GM10266 (cell line): ENCODE data around the gene CLK1.

Source experiments
- DNase-seq: peaks from one replicate; pipeline ENCODE4 v3.0.0; 2012; ENCODE audit errors: extremely low spot score
- CTCF ChIP-seq: IDR thresholded peaks from 2 replicates; pipeline ENCODE4 v1.5.1; 2012; ENCODE audit warnings: mild to moderate bottlenecking, low read depth; ENCODE audit not compliant: control insufficient read depth, insufficient read depth; ENCODE audit errors: missing control alignments

Gene CLK1

GRCh38 chr2:200851398-200852248 is 12.8 kb downstream of the CLK1 start:
- no peak for TF ChIP-seq CTCF
- DNase-seq: no peak

GRCh38 chr2:200850512-200851256 is 13.8 kb downstream of the CLK1 start:
- no peak for DNase-seq
- no peak for TF ChIP-seq CTCF

GRCh38 chr2:200847939-200848338 is 16.5 kb downstream of the CLK1 start:
- TF ChIP-seq CTCF: no peak
- no peak for DNase-seq

GRCh38 chr2:200847269-200847668 is 17.2 kb downstream of the CLK1 start:
- DNase-seq: no peak
- TF ChIP-seq CTCF: no peak

GRCh38 chr2:200845669-200846325 is 18.7 kb downstream of the CLK1 start:
- no peak for DNase-seq

GRCh38 chr2:200845194-200845593 is 19.3 kb downstream of the CLK1 start:
- no peak for DNase-seq
- TF ChIP-seq CTCF: no peak

More at GRCh38 chr2:200845669-200846325, 18.7 kb downstream of the CLK1 start:
- no peak for TF ChIP-seq CTCF
